Trophoblast cell (in vitro differentiated cells and primary cell): Measurements from ENCODE around the gene TLCD1.

Source experiments
- DNase-seq, 2 donors: peaks; one replicate each; pipeline ENCODE4 v3.0.0-alpha.2; 2016
- H2AFZ ChIP-seq: 2 replicates; pipeline ENCODE4 v1.6.1; 2013; ENCODE audit warnings: low read length, moderate library complexity, mild to moderate bottlenecking; ENCODE audit not compliant: insufficient read depth, poor library complexity
- H2AK5ac ChIP-seq: 2 replicates; pipeline ENCODE4 v1.6.1; 2013; ENCODE audit warnings: mild to moderate bottlenecking, low read length
- H2BK120ac ChIP-seq: 2 replicates; pipeline ENCODE4 v1.6.1; 2013; ENCODE audit warnings: low read length, mild to moderate bottlenecking, moderate library complexity; ENCODE audit not compliant: insufficient read depth, poor library complexity
- H2BK12ac ChIP-seq: 2 replicates; pipeline ENCODE4 v1.6.1; 2013; ENCODE audit warnings: mild to moderate bottlenecking, low read length, moderate library complexity
- H2BK5ac ChIP-seq: 2 replicates; pipeline ENCODE4 v1.6.1; 2013; ENCODE audit warnings: low read length, low read depth, moderate library complexity, mild to moderate bottlenecking; ENCODE audit not compliant: poor library complexity
- H3K14ac ChIP-seq: 2 replicates; pipeline ENCODE4 v1.6.1; 2013; ENCODE audit warnings: mild to moderate bottlenecking, low read length
- H3K18ac ChIP-seq: 2 replicates; pipeline ENCODE4 v1.6.1; 2013; ENCODE audit warnings: mild to moderate bottlenecking, low read length
- H3K23ac ChIP-seq: 2 replicates; pipeline ENCODE4 v1.6.1; 2013; ENCODE audit warnings: low read length
- H3K27ac ChIP-seq: 2 replicates; pipeline ENCODE4 v1.5.1; 2013; ENCODE audit warnings: low read depth, mild to moderate bottlenecking, inconsistent platforms, low read length, moderate library complexity
- H3K27me3 ChIP-seq: 2 replicates; pipeline ENCODE4 v1.6.1; 2013; ENCODE audit warnings: inconsistent platforms, mild to moderate bottlenecking, low read length, moderate library complexity; ENCODE audit not compliant: insufficient read depth
- H3K36me3 ChIP-seq, 2 experiments: 1 replicate in 1 of 2; 2 replicates in 1 of 2; pipeline ENCODE4 v1.6.1; 2013; ENCODE audit warnings: low read length in 2 of 2, mild to moderate bottlenecking in 2 of 2, moderate library complexity in 1 of 2; ENCODE audit not compliant: insufficient read depth in 2 of 2, control insufficient read depth in 1 of 2
- H3K4ac ChIP-seq: 2 replicates; pipeline ENCODE4 v1.6.1; 2013; ENCODE audit warnings: low read depth, mild to moderate bottlenecking, low read length, moderate library complexity
- H3K4me1 ChIP-seq, 2 experiments: 1 replicate in 1 of 2; 2 replicates in 1 of 2; pipeline ENCODE4 v1.6.1; 2013; ENCODE audit warnings: low read length in 2 of 2, mild to moderate bottlenecking in 2 of 2, moderate library complexity in 1 of 2; ENCODE audit not compliant: insufficient read depth in 2 of 2, control insufficient read depth in 1 of 2
- H3K4me2 ChIP-seq: 2 replicates; pipeline ENCODE4 v1.6.1; 2013; ENCODE audit warnings: inconsistent platforms, mild to moderate bottlenecking, low read length, moderate library complexity
- H3K4me3 ChIP-seq: 2 replicates; pipeline ENCODE4 v1.5.1; 2013; ENCODE audit warnings: mild to moderate bottlenecking, low read depth, low read length, inconsistent platforms
- H3K79me1 ChIP-seq: one replicate; pipeline ENCODE4 v1.6.1; 2013; ENCODE audit warnings: low read length
- H3K79me2 ChIP-seq: 2 replicates; pipeline ENCODE4 v1.6.1; 2013; ENCODE audit warnings: low read length, mild to moderate bottlenecking; ENCODE audit not compliant: control insufficient read depth, insufficient read depth, poor library complexity
- H3K9ac ChIP-seq: 2 replicates; pipeline ENCODE4 v1.6.1; 2013; ENCODE audit warnings: mild to moderate bottlenecking, low read length
- H3K9me3 ChIP-seq: 2 replicates; pipeline ENCODE4 v1.6.1; 2013; ENCODE audit warnings: low read depth, mild to moderate bottlenecking, control low read depth, inconsistent platforms, low read length; ENCODE audit not compliant: insufficient read depth
- H4K12ac ChIP-seq: 2 replicates; pipeline ENCODE4 v1.6.1; 2013; ENCODE audit warnings: low read depth, mild to moderate bottlenecking, low read length, moderate library complexity
- H4K8ac ChIP-seq: 2 replicates; pipeline ENCODE4 v1.6.1; 2013; ENCODE audit warnings: low read depth, mild to moderate bottlenecking, low read length, moderate library complexity
- H4K91ac ChIP-seq: one replicate; pipeline ENCODE4 v1.6.1; 2013; ENCODE audit warnings: low read depth, mild to moderate bottlenecking, low read length, moderate library complexity
- WGBS: extraction: QIAGEN DNeasy Blood & Tissue Kit; methylation state at CpG from one replicate; pipeline ENCODE4 v1.1.7; 2013; ENCODE audit warnings: missing lambda C conversion rate; ENCODE audit not compliant: insufficient read length, insufficient coverage; ENCODE audit errors: extremely low coverage; 5-methylcytosine and 5-hydroxymethylcytosine counted together

Gene TLCD1

GRCh38 chr17:28741358-28742349, 15.6 kb upstream of the TLCD1 start:
- no peak overlapping the region for H4K12ac ChIP-seq

GRCh38 chr17:28740406-28741357, 14.6 kb upstream of the TLCD1 start:
- peak overlapping the region; percentile 13 for H2AK5ac ChIP-seq
- DNase-seq = no peak
- H3K9me3 ChIP-seq = peaks cover 11% of the 10 kb centered on the region

More at GRCh38 chr17:28741358-28742349, 15.6 kb upstream of the TLCD1 start:
- Histone ChIP-seq H3K79me1 (peaks cover 41% of the 10 kb centered on the region), H3K4me1 (peaks cover 24 to 37% of the 10 kb centered on the region in 2 experiments), H3K27me3 (no peaks in the 10 kb centered on the region), H3K23ac (peak overlapping the region; percentile 76), H3K9ac (no peak overlapping the region), H2BK12ac (peak overlapping the region; percentile 74), H3K18ac (peak overlapping the region; percentile 39), H2AFZ (no peak overlapping the region), H3K9me3 (peaks cover 11% of the 10 kb centered on the region), H3K4me3 (no peak overlapping the region), H4K91ac (peak overlapping the region; percentile 93), H3K4ac (no peak overlapping the region), H3K27ac (peak overlapping the region; percentile 100), H4K8ac (peak overlapping the region; percentile 33), H2BK120ac (peak overlapping the region; percentile 34), H3K4me2 (no peak overlapping the region), H2AK5ac (peak overlapping the region; percentile 92), H2BK5ac (no peak overlapping the region), H3K79me2 (peaks cover 27% of the 10 kb centered on the region), H3K36me3 (peaks cover 13 to 18% of the 10 kb centered on the region in 2 experiments), H3K14ac (peak overlapping the region; percentile 82)
- WGBS = no CpG with 5 or more reads among the region's 19 CpGs
- DNase-seq = no peak

DNA sequence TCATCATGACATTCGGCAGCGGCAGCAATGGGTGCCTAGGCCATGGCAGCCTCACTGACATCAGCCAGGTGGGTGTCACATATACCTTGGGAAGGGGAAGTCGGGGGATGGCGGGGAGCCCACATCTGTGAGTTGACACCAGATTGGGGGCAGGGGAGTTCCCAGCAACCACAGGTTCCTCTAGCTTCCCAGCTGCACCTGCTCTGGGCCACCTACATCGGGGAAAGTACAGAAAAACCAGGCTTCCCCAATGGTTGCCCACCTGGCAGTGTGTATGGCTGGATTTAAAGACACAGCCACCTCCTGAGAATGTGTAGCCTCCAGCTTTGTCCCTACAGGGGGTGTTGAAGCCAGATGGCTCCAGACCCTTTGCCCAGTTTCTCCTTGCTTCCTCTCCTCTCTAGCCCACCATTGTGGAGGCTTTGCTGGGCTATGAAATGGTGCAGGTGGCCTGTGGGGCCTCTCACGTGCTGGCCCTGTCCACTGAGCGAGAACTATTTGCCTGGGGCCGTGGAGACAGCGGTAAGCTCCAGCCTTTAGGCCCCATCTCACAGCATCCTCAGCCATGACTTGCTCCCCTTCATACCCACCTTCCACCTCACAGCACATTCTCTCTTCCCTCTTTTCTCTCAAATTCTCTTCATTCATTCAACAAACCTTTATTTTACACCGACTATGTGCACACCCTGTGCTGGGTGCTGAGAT, 12.8 kb upstream of the TLCD1 start:
- Histone ChIP-seq H3K4me1 (peaks cover 19 to 32% of the 10 kb centered on the region in 2 experiments), H3K27me3 (no peaks in the 10 kb centered on the region), H3K9me3 (peaks cover 9% of the 10 kb centered on the region), H3K4ac (no peak overlapping the region), H3K4me3 (no peak overlapping the region), H2BK5ac (no peak overlapping the region), H4K8ac (no peak overlapping the region), H2AK5ac (peak overlapping the region; percentile 70), H3K4me2 (no peak overlapping the region), H3K18ac (no peak overlapping the region), H3K27ac (peak overlapping the region; percentile 3), H2BK120ac (peak overlapping the region; percentile 20), H3K23ac (no peak overlapping the region), H3K79me2 (peaks cover 4% of the 10 kb centered on the region), H3K79me1 (peaks cover 16% of the 10 kb centered on the region), H3K36me3 (peaks cover 3 to 7% of the 10 kb centered on the region in 2 experiments), H2AFZ (no peak overlapping the region), H2BK12ac (peak overlapping the region; percentile 5), H4K91ac (peak overlapping the region; percentile 7), H3K9ac (no peak overlapping the region), H4K12ac (no peak overlapping the region), H3K14ac (peak overlapping the region; percentile 36)
- WGBS = 100% methylated on average over 1 of the region's 10 CpGs
- peak; percentile 62 to 70 for DNase-seq

More at GRCh38 chr17:28740406-28741357, 14.6 kb upstream of the TLCD1 start:
- no peak overlapping the region for H4K8ac ChIP-seq
- peaks cover 5 to 8% of the 10 kb centered on the region in 2 experiments for H3K36me3 ChIP-seq
- peaks cover 19% of the 10 kb centered on the region for H3K79me2 ChIP-seq
- no peak overlapping the region for H2BK120ac ChIP-seq
- H2BK12ac ChIP-seq = peak overlapping the region; percentile 37
- no peaks in the 10 kb centered on the region for H3K27me3 ChIP-seq
- no peak overlapping the region for H4K91ac ChIP-seq
- H4K12ac ChIP-seq = no peak overlapping the region
- no CpG with 5 or more reads among the region's 10 CpGs for WGBS
- H2BK5ac ChIP-seq = no peak overlapping the region
- peaks cover 32% of the 10 kb centered on the region for H3K79me1 ChIP-seq
- no peak overlapping the region for H3K23ac ChIP-seq
- H3K4me3 ChIP-seq = no peak overlapping the region
- no peak overlapping the region for H3K27ac ChIP-seq
- H3K4me1 ChIP-seq = peaks cover 15 to 28% of the 10 kb centered on the region in 2 experiments
- no peak overlapping the region for H3K4ac ChIP-seq
- H3K9ac ChIP-seq = no peak overlapping the region
- H3K4me2 ChIP-seq = no peak overlapping the region
- H2AFZ ChIP-seq = no peak overlapping the region
- no peak overlapping the region for H3K14ac ChIP-seq
- H3K18ac ChIP-seq = no peak overlapping the region
